Measurements from ENCODE around the gene NUBPL. TPM values are rescaled to one million over a fixed set of nuclear protein-coding genes. Genes with fewer than 3 reads are reported as not detected.
"Not testable (repeated sequence)": the region's sequence is repeated elsewhere in the genome, so short reads cannot be mapped to it uniquely, and the experiment has no call there.

NUBPL gene
- total RNA-seq, 1 donor from 2014 or later: 11.6 TPM

DNA sequence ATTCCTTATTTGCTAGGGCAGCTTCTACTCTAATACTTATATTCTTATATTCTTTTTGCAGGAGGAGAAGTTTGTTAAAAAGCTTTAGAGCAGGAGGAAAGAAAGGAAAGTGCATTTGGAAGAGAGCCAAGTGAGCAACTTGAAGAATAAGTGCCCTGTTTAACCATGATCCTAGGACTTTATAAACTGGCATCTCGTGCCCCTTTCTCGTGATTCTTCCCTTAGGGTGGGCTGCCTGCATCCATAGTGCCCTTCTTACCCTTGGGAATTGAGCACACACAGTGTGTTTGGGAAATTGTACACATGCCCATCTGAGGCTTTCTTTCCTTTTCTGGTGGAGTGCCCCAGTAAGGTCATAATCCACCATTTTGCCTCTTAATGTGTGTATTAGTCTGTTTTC, 141.9 kb downstream of the NUBPL start:
- Mint-ChIP-seq H3K9me3 (ENCODE audit: unreplicated experiment) (no peaks in the 10 kb centered on the region), H3K4me3 (ENCODE audit: unreplicated experiment) (no peak overlapping the region), H3K36me3 (ENCODE audit: unreplicated experiment) (peaks cover 22% of the 10 kb centered on the region), H3K4me1 (ENCODE audit: unreplicated experiment) (no peaks in the 10 kb centered on the region), H3K27me3 (ENCODE audit: unreplicated experiment) (no peaks in the 10 kb centered on the region), H3K27ac (ENCODE audit: unreplicated experiment) (no peak overlapping the region)
- DNase-seq (ENCODE audit: extremely low spot score, unreplicated experiment): no peak
- no peak for TF ChIP-seq CTCF (IDR thresholded peaks at IDR 0.05)

DNA sequence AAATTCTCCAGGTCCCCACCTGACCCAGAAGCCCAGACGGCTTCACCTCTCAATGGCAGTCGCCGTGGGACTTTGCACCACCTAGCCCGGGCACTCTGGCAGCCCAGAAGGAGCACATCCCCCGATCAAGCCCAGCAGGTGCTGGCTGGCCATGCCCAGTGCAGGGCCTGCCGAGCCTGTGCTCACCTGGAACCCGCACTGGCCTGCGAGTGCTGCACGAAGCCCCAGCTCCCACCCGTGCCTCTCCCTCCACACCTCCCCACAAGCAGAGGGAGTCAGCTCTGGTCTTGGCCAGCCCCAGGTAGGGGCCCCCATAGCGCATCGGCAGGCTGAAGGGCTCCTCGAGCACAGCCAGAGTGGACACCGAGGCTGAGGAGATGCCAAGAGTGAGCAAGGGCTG, 144.5 kb downstream of the NUBPL start:
- Mint-ChIP-seq H3K4me3 (ENCODE audit: unreplicated experiment) (no peak overlapping the region), H3K9me3 (ENCODE audit: unreplicated experiment) (peaks cover 3% of the 10 kb centered on the region), H3K27me3 (ENCODE audit: unreplicated experiment) (no peaks in the 10 kb centered on the region), H3K27ac (ENCODE audit: unreplicated experiment) (no peak overlapping the region), H3K36me3 (ENCODE audit: unreplicated experiment) (peaks cover 34% of the 10 kb centered on the region), H3K4me1 (ENCODE audit: unreplicated experiment) (no peaks in the 10 kb centered on the region)
- no peak for DNase-seq (ENCODE audit: extremely low spot score, unreplicated experiment)
- TF ChIP-seq CTCF (IDR thresholded peaks at IDR 0.05): no peak

DNA sequence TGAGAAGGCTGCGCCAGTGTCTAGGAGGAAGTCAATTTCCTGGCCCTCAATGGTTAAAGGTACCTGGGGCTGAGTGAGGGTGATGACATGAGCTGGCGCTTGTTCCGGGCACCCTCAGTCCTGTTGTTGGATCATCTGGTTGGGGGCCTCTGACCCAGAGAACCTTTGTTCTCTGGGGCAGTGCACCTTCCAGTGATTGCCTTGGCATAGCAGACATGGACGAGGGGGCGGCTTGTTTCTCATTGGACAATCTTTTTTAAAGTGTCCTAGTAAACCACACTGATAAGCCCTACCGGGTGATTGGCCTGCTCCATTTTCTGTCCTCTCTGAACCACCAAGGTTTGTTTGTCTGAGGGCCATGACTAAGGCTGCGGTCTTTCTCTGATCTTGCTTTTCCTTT, 147.5 kb downstream of the NUBPL start:
- not testable (repeated sequence) for H3K27ac Mint-ChIP-seq (ENCODE audit: unreplicated experiment); H3K4me3 Mint-ChIP-seq (ENCODE audit: unreplicated experiment); H3K9me3 Mint-ChIP-seq (ENCODE audit: unreplicated experiment); H3K27me3 Mint-ChIP-seq (ENCODE audit: unreplicated experiment); H3K4me1 Mint-ChIP-seq (ENCODE audit: unreplicated experiment); DNase-seq (ENCODE audit: extremely low spot score, unreplicated experiment)
- peaks cover 35% of the 10 kb centered on the region for H3K36me3 Mint-ChIP-seq (ENCODE audit: unreplicated experiment)

- TF ChIP-seq CTCF (IDR thresholded peaks at IDR 0.05): no peak
- Mint-ChIP-seq H3K9me3 (ENCODE audit: unreplicated experiment) (peaks cover 9% of the 10 kb centered on the region), H3K4me1 (ENCODE audit: unreplicated experiment) (peaks cover 3% of the 10 kb centered on the region), H3K36me3 (ENCODE audit: unreplicated experiment) (peaks cover 23% of the 10 kb centered on the region), H3K27me3 (ENCODE audit: unreplicated experiment) (no peaks in the 10 kb centered on the region), H3K27ac (ENCODE audit: unreplicated experiment) (no peak overlapping the region), H3K4me3 (ENCODE audit: unreplicated experiment) (no peak overlapping the region)
- no peak for DNase-seq (ENCODE audit: extremely low spot score, unreplicated experiment)
Observed at GRCh38 chr14:31712244-31713127, 151.3 kb downstream of the NUBPL start.

GRCh38 chr14:31716208-31716607, 155.0 kb downstream of the NUBPL start:
- no peak for DNase-seq (ENCODE audit: extremely low spot score, unreplicated experiment)

More at GRCh38 chr14:31716208-31716607, 155.0 kb downstream of the NUBPL start:
- Mint-ChIP-seq H3K27ac (ENCODE audit: unreplicated experiment) (no peak overlapping the region), H3K36me3 (ENCODE audit: unreplicated experiment) (peaks cover 9% of the 10 kb centered on the region), H3K9me3 (ENCODE audit: unreplicated experiment) (peaks cover 4% of the 10 kb centered on the region), H3K27me3 (ENCODE audit: unreplicated experiment) (no peaks in the 10 kb centered on the region), H3K4me1 (ENCODE audit: unreplicated experiment) (peaks cover 3% of the 10 kb centered on the region), H3K4me3 (ENCODE audit: unreplicated experiment) (no peak overlapping the region)
- TF ChIP-seq CTCF (IDR thresholded peaks at IDR 0.05): no peak

Data from osteocyte (in vitro differentiated cells).